Upper lobe of left lung (tissue), 6 donors: ENCODE results near the gene DENND4C. TPM values are rescaled to one million over a fixed set of nuclear protein-coding genes. Genes with fewer than 3 reads are reported as not detected.
A peak's percentile ranks its signal among the peaks of the same experiment; 100 is the strongest.
"Not testable (repeated sequence)": the region's sequence is repeated elsewhere in the genome, so short reads cannot be mapped to it uniquely, and the experiment has no call there.

Source experiments
- ATAC-seq, 2 donors: fragments of 200-7000 bp; cut with Tn5 transposase; one replicate each; pipeline ENCODE4 v1.9.1; 2022; ENCODE audit warnings: mild to moderate bottlenecking in 2 of 2, moderate library complexity in 2 of 2; ENCODE audit not compliant: low FRiP score in 2 of 2
- DNase-seq, 2 donors: peaks; one replicate each; pipeline ENCODE4 v3.0.0-alpha.2; 2019 to 2020
- H3K27ac ChIP-seq, 4 donors: fragments of 200-600 bp; sonication (generic); one replicate each; pipeline ENCODE4 v1.5.1; 2016 to 2019
- H3K27me3 ChIP-seq, 4 donors: fragments of 200-600 bp; sonication (generic); one replicate each; pipeline ENCODE4 v1.5.1; 2017 to 2019
- H3K36me3 ChIP-seq, 4 donors: fragments of 200-600 bp; sonication (generic); one replicate each; pipeline ENCODE4 v1.5.1; 2016 to 2019
- H3K4me1 ChIP-seq, 4 donors: fragments of 200-600 bp; sonication (generic); one replicate each; pipeline ENCODE4 v1.5.1; 2018 to 2019
- H3K4me3 ChIP-seq, 4 donors: fragments of 200-600 bp; sonication (generic); one replicate each; pipeline ENCODE4 v1.5.1; 2017 to 2019; ENCODE audit warnings: mild to moderate bottlenecking in 2 of 4, moderate library complexity in 1 of 4
- H3K9me3 ChIP-seq, 4 donors: fragments of 200-600 bp; sonication (generic); one replicate each; pipeline ENCODE4 v1.5.1; 2018 to 2019
- CTCF ChIP-seq, 6 experiments: fragments of 450-650 bp in 4 of 6; fragments of 200-600 bp in 2 of 6; sonication (generic) in 2 of 6; IDR thresholded peaks; one replicate each; pipeline ENCODE4 v1.5.1; 2016 to 2019; ENCODE audit warnings: antibody characterized with exemption in 6 of 6
- EP300 ChIP-seq, 4 donors: sonication (generic); formaldehyde crosslinking; IDR thresholded peaks; one replicate each; pipeline ENCODE4 v1.5.1; 2017; ENCODE audit warnings: antibody characterized with exemption in 4 of 4, control low read depth in 2 of 4
- POLR2A ChIP-seq, 4 donors: fragments of 450-650 bp; IDR thresholded peaks; one replicate each; pipeline ENCODE4 v1.5.1; 2016 to 2017; ENCODE audit warnings: antibody characterized with exemption in 4 of 4, mild to moderate bottlenecking in 2 of 4
- POLR2AphosphoS5 ChIP-seq, 2 donors: sonication (generic); formaldehyde crosslinking; IDR thresholded peaks; one replicate each; pipeline ENCODE4 v1.5.1; 2017; ENCODE audit warnings: antibody characterized with exemption in 2 of 2
- WGBS, 2 donors: methylation state at CpG; one replicate each; pipeline ENCODE4 v1.1.5; 2017 to 2018; 5-methylcytosine and 5-hydroxymethylcytosine counted together
- total RNA-seq, 6 donors: library from RNA; depleted of rRNA in 4 of 6; stranded (reverse); fragments of >200 nt in 4 of 6; gene quantifications; one replicate each; pipeline versions ENCODE4 v1.1.0 to v1.2.1, GENCODE V29; 2016 to 2021
- donor health status: DM: no; HTN: no; CAD: no; lungs with moderate emphysema.
- donor health status: DM: no; HTN: yes; CAD: no; lungs with severe emphysema.

DENND4C gene
- total RNA-seq, 6 donors from 2014 or later, result 66.1 to 181 (median 108) TPM

- Histone ChIP-seq H3K27ac (no peak overlapping the region), H3K4me1 (peaks cover 4 to 13% (median 8%) of the 10 kb centered on the region in 4 donors), H3K36me3 (no peaks in the 10 kb centered on the region), H3K9me3 (no peaks in the 10 kb centered on the region), H3K27me3 (no peaks in the 10 kb centered on the region), H3K4me3 (no peak overlapping the region)
- TF ChIP-seq EP300 (IDR thresholded peaks at IDR 0.05) (no peak), POLR2AphosphoS5 (IDR thresholded peaks at IDR 0.05) (no peak), CTCF (IDR thresholded peaks at IDR 0.05) (no peak), POLR2A (IDR thresholded peaks at IDR 0.05) (no peak)
- DNase-seq, result no peak
- ATAC-seq, result no peak
- WGBS, 2 donors, result 100% methylated on average over 2 of the region's 2 CpGs
Measured at GRCh38 chr9:19410594-19410993, 180.1 kb downstream of the DENND4C start.

GRCh38 chr9:19411316-19411715, 180.8 kb downstream of the DENND4C start:
- Histone ChIP-seq H3K36me3 (no peaks in the 10 kb centered on the region), H3K9me3 (no peaks in the 10 kb centered on the region), H3K27me3 (no peaks in the 10 kb centered on the region), H3K4me3 (no peak overlapping the region), H3K4me1 (peaks cover 4 to 13% (median 8%) of the 10 kb centered on the region in 4 donors), H3K27ac (no peak overlapping the region)
- DNase-seq (no peak), ATAC-seq (peak in 1 of 2 donors; percentile 31)
- WGBS, 2 donors, result 95 to 96% methylated on average over 8 of the region's 8 CpGs
- TF ChIP-seq POLR2AphosphoS5 (IDR thresholded peaks at IDR 0.05), result no peak
- TF ChIP-seq CTCF (IDR thresholded peaks at IDR 0.05), result no peak
- no peak for TF ChIP-seq POLR2A (IDR thresholded peaks at IDR 0.05)
- no peak for TF ChIP-seq EP300 (IDR thresholded peaks at IDR 0.05)

DNA sequence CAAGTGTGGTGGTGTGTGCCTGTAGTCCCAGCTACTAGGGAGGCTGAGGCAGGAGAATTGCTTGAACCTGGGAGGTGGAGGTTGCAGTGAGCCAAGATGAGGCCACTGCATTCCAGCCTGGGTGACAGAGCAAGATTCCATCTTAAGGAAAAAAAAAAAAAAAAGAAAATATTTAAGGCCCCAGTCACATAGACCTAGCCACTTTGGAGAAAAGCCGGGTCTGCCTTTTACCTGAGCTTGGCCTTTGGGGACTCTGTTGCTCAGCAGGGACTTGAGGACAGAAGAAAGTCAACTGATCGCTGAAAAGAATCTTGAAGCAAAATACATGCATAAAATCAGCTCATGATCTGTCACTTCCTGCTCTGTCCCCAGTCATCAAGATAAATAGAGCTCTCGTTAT, 183.0 kb downstream of the DENND4C start:
- H3K27ac ChIP-seq, H3K9me3 ChIP-seq, DNase-seq, ATAC-seq, H3K27me3 ChIP-seq, H3K4me1 ChIP-seq, H3K36me3 ChIP-seq, H3K4me3 ChIP-seq: not testable (repeated sequence)
- WGBS, 2 donors, result 72 to 88% methylated on average over 3 of the region's 3 CpGs

DNA sequence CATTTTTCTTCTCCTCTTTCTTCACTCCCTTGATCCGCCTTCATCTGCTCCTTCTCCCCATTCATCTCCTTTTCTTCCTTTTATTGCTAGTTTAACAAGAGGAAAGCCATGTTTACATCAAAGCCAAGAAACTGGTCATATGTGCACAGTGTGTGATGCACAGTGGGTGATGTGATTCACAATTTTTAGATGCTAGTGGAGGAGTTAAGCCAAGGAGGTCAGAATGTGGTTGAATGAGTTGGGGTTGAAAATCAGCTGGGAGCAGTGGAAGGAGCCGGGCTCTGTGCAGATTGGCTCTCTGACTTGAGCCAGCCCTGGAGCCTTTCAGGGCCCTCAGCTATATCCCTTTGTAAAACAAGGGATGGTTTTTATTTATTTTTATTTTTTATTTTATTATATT, 185.7 kb downstream of the DENND4C start:
- H3K4me3 ChIP-seq, result no peak overlapping the region
- no peaks in the 10 kb centered on the region for H3K36me3 ChIP-seq
- H3K27ac ChIP-seq, result no peak overlapping the region
- no peaks in the 10 kb centered on the region for H3K9me3 ChIP-seq
- no peak for DNase-seq
- TF ChIP-seq CTCF (IDR thresholded peaks at IDR 0.05), result no peak
- TF ChIP-seq POLR2A (IDR thresholded peaks at IDR 0.05), result no peak
- TF ChIP-seq POLR2AphosphoS5 (IDR thresholded peaks at IDR 0.05), result no peak
- TF ChIP-seq EP300 (IDR thresholded peaks at IDR 0.05), result no peak
- no peaks in the 10 kb centered on the region for H3K4me1 ChIP-seq
- WGBS, 2 donors, result 93% methylated on average over 2 of the region's 2 CpGs
- no peaks in the 10 kb centered on the region for H3K27me3 ChIP-seq
- no peak for ATAC-seq

- Histone ChIP-seq H3K9me3 (no peaks in the 10 kb centered on the region), H3K36me3 (peaks cover 0 to 4% (median 0%) of the 10 kb centered on the region in 4 donors), H3K27ac (no peak overlapping the region), H3K4me1 (no peaks in the 10 kb centered on the region), H3K4me3 (no peak overlapping the region), H3K27me3 (no peaks in the 10 kb centered on the region)
- ATAC-seq (no peak), DNase-seq (no peak)
- WGBS, 2 donors, result 92 to 96% methylated on average over 1 of the region's 1 CpG
- TF ChIP-seq POLR2A (IDR thresholded peaks at IDR 0.05) (no peak), EP300 (IDR thresholded peaks at IDR 0.05) (no peak), POLR2AphosphoS5 (IDR thresholded peaks at IDR 0.05) (no peak), CTCF (IDR thresholded peaks at IDR 0.05) (no peak)
Measured at GRCh38 chr9:19420877-19421276, 190.4 kb downstream of the DENND4C start.

Other genes with a start within 250 kb of the DENND4C start
- gene SAXO1, start 197.5 kb upstream of the DENND4C start, total RNA-seq, result under 1 TPM in 4 of 6 donors, not detected in 2; under 0.01 to 0.22 (median 0.05) TPM
- gene RRAGA, start 181.3 kb upstream of the DENND4C start, total RNA-seq, result 10 to 100 TPM; 31.4 to 76.0 (median 48.5) TPM
- gene HAUS6, start 127.8 kb upstream of the DENND4C start, total RNA-seq, result 10 to 100 TPM in 1 of 6 donors, 1 to 10 TPM in 5; 3.3 to 11.8 (median 6.6) TPM
- gene PLIN2, start 103.2 kb upstream of the DENND4C start, total RNA-seq, result 100 to 1,000 TPM; 156 to 262 (median 218) TPM
- 1,000 to 10,000 TPM in 3 of 6 donors, 100 to 1,000 TPM in 3; 664 to 1,586 (median 1,027) TPM for gene RPS6, start 149.5 kb downstream of the DENND4C start, total RNA-seq
- gene ACER2, start 178.3 kb downstream of the DENND4C start, total RNA-seq, result 1 to 10 TPM; 3.2 to 9.4 (median 4.5) TPM